Peyer's patch (tissue), 4 donors: ENCODE measurements around the gene TRAPPC11.

Experiments used
- CTCF ChIP-seq, 6 experiments: fragments of 450-650 bp in 4 of 6; fragments of 200-600 bp in 2 of 6; sonication (generic) in 1 of 6; IDR thresholded peaks; one replicate each; pipeline ENCODE4 v1.5.1; 2017 to 2019; ENCODE audit warnings: antibody characterized with exemption in 6 of 6, mild to moderate bottlenecking in 3 of 6, moderate library complexity in 1 of 6
- POLR2A ChIP-seq, 2 donors: fragments of 450-650 bp; IDR thresholded peaks; one replicate each; pipeline ENCODE4 v1.5.1; 2017; ENCODE audit warnings: antibody characterized with exemption in 2 of 2, mild to moderate bottlenecking in 2 of 2, moderate library complexity in 2 of 2

- TF ChIP-seq CTCF (IDR thresholded peaks at IDR 0.05) (no peak), POLR2A (IDR thresholded peaks at IDR 0.05) (no peak)
Measured at GRCh38 chr4:183747931-183748670, 89.0 kb downstream of the TRAPPC11 start.
